ENCODE data around the gene CUEDC1. TPM values are rescaled to one million over a fixed set of nuclear protein-coding genes. Genes with fewer than 3 reads are reported as not detected.

The CUEDC1 gene
- total RNA-seq, 4 donors from 2014 or later, result 7.9 to 63.6 (median 18.8) TPM

GRCh38 chr17:57832314-57833178 is 122.7 kb downstream of the CUEDC1 start:
- peak overlapping the region; percentile 40 to 47 for H3K27ac ChIP-seq
- peak overlapping the region; percentile 22 to 42 for H3K4me3 ChIP-seq
- no peak for TF ChIP-seq POLR2A (IDR thresholded peaks at IDR 0.05)
- TF ChIP-seq, protein P1, sequence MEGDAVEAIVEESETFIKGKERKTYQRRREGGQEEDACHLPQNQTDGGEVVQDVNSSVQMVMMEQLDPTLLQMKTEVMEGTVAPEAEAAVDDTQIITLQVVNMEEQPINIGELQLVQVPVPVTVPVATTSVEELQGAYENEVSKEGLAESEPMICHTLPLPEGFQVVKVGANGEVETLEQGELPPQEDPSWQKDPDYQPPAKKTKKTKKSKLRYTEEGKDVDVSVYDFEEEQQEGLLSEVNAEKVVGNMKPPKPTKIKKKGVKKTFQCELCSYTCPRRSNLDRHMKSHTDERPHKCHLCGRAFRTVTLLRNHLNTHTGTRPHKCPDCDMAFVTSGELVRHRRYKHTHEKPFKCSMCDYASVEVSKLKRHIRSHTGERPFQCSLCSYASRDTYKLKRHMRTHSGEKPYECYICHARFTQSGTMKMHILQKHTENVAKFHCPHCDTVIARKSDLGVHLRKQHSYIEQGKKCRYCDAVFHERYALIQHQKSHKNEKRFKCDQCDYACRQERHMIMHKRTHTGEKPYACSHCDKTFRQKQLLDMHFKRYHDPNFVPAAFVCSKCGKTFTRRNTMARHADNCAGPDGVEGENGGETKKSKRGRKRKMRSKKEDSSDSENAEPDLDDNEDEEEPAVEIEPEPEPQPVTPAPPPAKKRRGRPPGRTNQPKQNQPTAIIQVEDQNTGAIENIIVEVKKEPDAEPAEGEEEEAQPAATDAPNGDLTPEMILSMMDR (IDR thresholded peaks at IDR 0.05), result no peak
- H3K4me1 ChIP-seq, result no peaks in the 10 kb centered on the region
- H3K27me3 ChIP-seq, result no peaks in the 10 kb centered on the region
- DNase-seq, result no peak
- intact Hi-C loops (cut with DNase I; ENCODE audit: low total_unique reads), result loop anchor here (10.0 kb wide), 1 partner anchor 588 kb away; no protein-coding TSS in a partner anchor
- no peaks in the 10 kb centered on the region for H3K36me3 ChIP-seq
- H3K9me3 ChIP-seq, result no peaks in the 10 kb centered on the region

- H3K9me3 ChIP-seq, result no peaks in the 10 kb centered on the region
- no peaks in the 10 kb centered on the region for H3K4me1 ChIP-seq
- intact Hi-C loops (cut with DNase I; ENCODE audit: low total_unique reads), result loop anchor here (10.0 kb wide), 1 partner anchor 586 kb away; no protein-coding TSS in a partner anchor
- H3K4me3 ChIP-seq, result no peak overlapping the region
- H3K36me3 ChIP-seq, result no peaks in the 10 kb centered on the region
- no peak for DNase-seq
- TF ChIP-seq POLR2A (IDR thresholded peaks at IDR 0.05), result no peak
- TF ChIP-seq, protein P1 (IDR thresholded peaks at IDR 0.05), result no peak
- no peak overlapping the region for H3K27ac ChIP-seq
- no peaks in the 10 kb centered on the region for H3K27me3 ChIP-seq
Measured at GRCh38 chr17:57830880-57831279, 124.3 kb downstream of the CUEDC1 start.

DNA sequence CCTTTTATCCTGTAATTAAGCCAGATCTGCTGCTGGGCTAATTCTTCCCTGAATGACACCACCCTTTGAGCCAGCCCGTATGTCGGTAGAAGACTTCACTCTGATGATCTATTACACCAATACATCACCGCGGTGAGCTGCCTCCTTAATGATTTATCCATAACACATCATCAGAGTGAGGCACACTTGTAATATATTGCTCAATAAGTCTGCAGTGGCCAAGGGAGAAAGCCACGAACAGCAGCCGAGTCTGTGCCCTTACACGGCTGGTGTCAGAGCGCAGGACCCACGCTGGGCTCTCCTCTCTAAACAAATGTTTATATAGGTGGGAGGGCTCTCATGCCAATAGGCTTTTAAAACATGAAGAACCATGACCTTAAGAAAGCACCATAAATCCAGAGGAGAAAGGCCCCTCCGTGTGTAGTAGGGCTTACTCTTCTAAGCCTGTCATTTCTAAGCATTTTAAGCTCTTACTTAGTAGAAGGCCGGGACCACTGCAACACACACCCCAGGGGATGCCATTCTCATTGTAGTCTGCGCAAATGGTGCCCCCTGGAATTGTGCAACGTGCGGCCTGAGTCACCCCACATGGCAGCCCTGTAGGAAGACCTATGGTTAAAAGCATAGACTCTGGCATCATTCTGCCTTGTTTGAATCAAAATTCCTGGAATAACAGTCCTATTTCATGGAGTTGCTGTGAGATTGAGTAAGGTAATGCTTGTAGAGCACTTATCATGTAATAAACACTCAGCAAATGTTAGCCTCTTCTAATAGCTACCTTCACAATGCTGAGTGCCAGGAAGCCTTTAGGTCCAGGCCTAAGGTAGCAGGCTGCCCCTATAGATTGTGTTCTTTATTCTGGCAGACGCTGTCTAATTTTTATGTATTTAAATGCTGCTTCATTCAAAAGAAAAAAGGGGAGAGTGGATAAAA is 131.5 kb downstream of the CUEDC1 start:
- intact Hi-C loops (cut with DNase I; ENCODE audit: low total_unique reads), result no loop called here

DNA sequence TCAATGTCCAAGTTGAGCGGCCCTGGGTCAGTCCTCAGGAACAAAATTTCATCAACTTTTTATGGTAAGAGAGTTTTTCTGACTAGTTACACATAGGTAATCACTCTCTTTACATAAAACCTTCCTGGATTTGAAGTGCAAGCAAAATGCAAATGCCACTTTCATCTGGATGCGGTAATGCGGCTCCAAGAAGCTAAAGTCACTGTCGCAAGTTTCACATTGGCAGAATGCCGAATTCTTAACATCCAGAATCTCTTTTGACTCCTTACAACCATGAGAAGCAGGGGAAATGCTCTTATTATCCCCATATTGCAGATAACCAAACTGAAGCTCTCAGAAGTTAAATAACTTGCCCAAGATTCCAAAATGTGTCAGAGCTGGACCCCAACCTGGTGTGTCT is 135.3 kb downstream of the CUEDC1 start:
- Histone ChIP-seq H3K27me3 (no peaks in the 10 kb centered on the region), H3K4me1 (no peaks in the 10 kb centered on the region), H3K36me3 (no peaks in the 10 kb centered on the region), H3K9me3 (no peaks in the 10 kb centered on the region), H3K4me3 (no peak overlapping the region), H3K27ac (no peak overlapping the region)
- intact Hi-C loops (cut with DNase I; ENCODE audit: low total_unique reads), result no loop called here
- DNase-seq, result no peak
- no peak for TF ChIP-seq POLR2A (IDR thresholded peaks at IDR 0.05)
- TF ChIP-seq, protein P1 (IDR thresholded peaks at IDR 0.05), result no peak

More for the DNA sequence above, 131.5 kb downstream of the CUEDC1 start:
- no peaks in the 10 kb centered on the region for H3K9me3 ChIP-seq
- no peaks in the 10 kb centered on the region for H3K27me3 ChIP-seq
- no peak for TF ChIP-seq POLR2A (IDR thresholded peaks at IDR 0.05)
- TF ChIP-seq, protein P1 (IDR thresholded peaks at IDR 0.05), result no peak
- H3K4me1 ChIP-seq, result no peaks in the 10 kb centered on the region
- DNase-seq, result no peak
- no peaks in the 10 kb centered on the region for H3K36me3 ChIP-seq
- no peak overlapping the region for H3K27ac ChIP-seq
- H3K4me3 ChIP-seq, result no peak overlapping the region
